H1 (cell line): Measurements from ENCODE around the gene FBXO17. TPM values are rescaled to one million over a fixed set of nuclear protein-coding genes. Genes with fewer than 3 reads are reported as not detected.
A peak's percentile ranks its signal among the peaks of the same experiment; 100 is the strongest.

Experiments used
- GABPA ChIP-seq: IDR thresholded peaks from 2 replicates; pipeline ENCODE4 v1.6.1; 2011; ENCODE audit warnings: mild to moderate bottlenecking, low read length, moderate library complexity, borderline replicate concordance; ENCODE audit not compliant: insufficient read depth
- HDAC6 ChIP-seq: IDR thresholded peaks from one replicate; pipeline ENCODE4 v1.7.1; 2012; ENCODE audit warnings: low read depth, mild to moderate bottlenecking, inconsistent platforms, low read length, moderate library complexity
- KDM4A ChIP-seq: IDR thresholded peaks from one replicate; pipeline ENCODE4 v1.7.1; 2012; ENCODE audit warnings: low read depth, mild to moderate bottlenecking, moderate library complexity, low read length, inconsistent platforms; ENCODE audit not compliant: severe bottlenecking
- polyA plus RNA-seq, 7 experiments: library from polyadenylated mRNA; depleted of rRNA in 3 of 7; stranded (reverse) in 5 of 7; unstranded in 2 of 7; fragments of >200 nt in 5 of 7; fragments of 200-250 nt in 2 of 7; gene quantifications; 1 replicate in 5 of 7; 2 replicates in 1 of 7; 4 replicates in 1 of 7; pipeline versions ENCODE4 v1.2.1 to v1.2.3, GENCODE V29; 2011 to 2013; ENCODE audit warnings: missing spikeins in 2 of 7, mixed read lengths in 2 of 7
- total RNA-seq: library from RNA; stranded (reverse); fragmentation: NEBNext Ultra II Directional; extraction: Animal tissue kit (Norgen Biotek cat#: 25700); gene quantifications from 2 replicates; pipeline ENCODE4 v1.2.1, GENCODE V29; 2021

Gene FBXO17
- total and polyA plus RNA-seq, 2 of the 8 experiments (the other 6 are each of a cell fraction or from before 2014, with no cell fraction given), result 11.7 to 15.3 TPM

DNA sequence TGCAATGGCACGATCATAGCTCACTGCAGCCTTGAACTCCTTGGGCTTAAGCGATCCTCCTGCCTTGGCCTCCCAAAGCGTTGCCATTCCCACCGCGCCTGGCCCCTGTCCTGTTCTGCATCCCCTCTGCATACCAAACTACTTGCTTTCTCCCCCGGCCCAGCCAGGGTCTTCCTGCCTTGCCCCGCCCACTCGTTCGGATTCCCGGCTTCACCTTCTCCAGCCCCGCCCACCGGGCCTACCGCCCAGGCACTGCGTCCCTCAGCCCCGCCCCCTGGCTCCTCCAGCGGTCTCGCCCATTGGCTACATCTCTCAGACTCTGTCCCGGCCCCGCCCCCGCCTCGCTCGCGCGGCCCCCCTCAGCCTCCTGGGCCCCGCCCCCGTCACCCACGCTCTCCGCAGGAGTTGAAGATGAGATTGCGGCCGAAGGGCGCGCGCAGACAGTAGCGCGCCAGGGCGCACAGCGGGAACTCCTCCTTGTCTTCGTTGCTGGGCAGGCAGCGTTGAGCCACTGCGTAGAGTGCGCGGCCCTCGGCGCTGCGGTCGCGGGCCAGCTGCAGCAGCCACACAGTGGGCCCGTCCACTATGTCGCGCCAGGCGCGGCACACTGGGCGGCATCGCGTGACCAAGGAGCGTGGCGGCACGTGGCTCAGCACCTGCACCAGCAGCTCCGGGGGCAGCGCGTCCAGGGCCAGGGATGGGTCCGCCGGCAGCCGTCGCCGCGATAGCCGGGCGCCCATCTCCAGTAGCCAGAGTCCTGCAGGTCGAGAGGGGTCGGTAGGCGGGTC, 25.8 kb downstream of the FBXO17 start (continued):
- TF ChIP-seq GABPA (peak; percentile 51; the same call in 1 of the 2 replicates), HDAC6 (no peak), KDM4A (peak; percentile 87)
